HCEC 1CT (cell line): Measurements from ENCODE around the gene SLC22A2.

ENCODE experiments used
- DNase-seq: peaks from one replicate; pipeline ENCODE4 v3.0.0-alpha.2; 2017

SLC22A2 gene

GRCh38 chr6:160273196-160273595 is 14.6 kb upstream of the SLC22A2 start:
- DNase-seq = no peak

- DNase-seq = no peak
Observed at GRCh38 chr6:160272707-160273106, 14.1 kb upstream of the SLC22A2 start.

GRCh38 chr6:160270347-160270746 is 11.7 kb upstream of the SLC22A2 start:
- DNase-seq = no peak

- DNase-seq = no peak
Observed at GRCh38 chr6:160269771-160270170, 11.2 kb upstream of the SLC22A2 start.

GRCh38 chr6:160269023-160269521 is 10.5 kb upstream of the SLC22A2 start:
- DNase-seq = no peak

GRCh38 chr6:160267102-160267501 is 8.5 kb upstream of the SLC22A2 start:
- DNase-seq = no peak

- no peak for DNase-seq
Observed at GRCh38 chr6:160265869-160266476, 7.4 kb upstream of the SLC22A2 start.

GRCh38 chr6:160264061-160264612 is 5.5 kb upstream of the SLC22A2 start:
- DNase-seq = no peak

- DNase-seq = no peak
Observed at GRCh38 chr6:160263196-160263939, 4.7 kb upstream of the SLC22A2 start.

GRCh38 chr6:160261991-160262680 is 3.5 kb upstream of the SLC22A2 start:
- no peak for DNase-seq

GRCh38 chr6:160260803-160261450 is 2.3 kb upstream of the SLC22A2 start:
- no peak for DNase-seq

GRCh38 chr6:160260367-160260766 is 1.7 kb upstream of the SLC22A2 start:
- no peak for DNase-seq

GRCh38 chr6:160259598-160259997 is 977 bp upstream of the SLC22A2 start:
- DNase-seq = no peak

GRCh38 chr6:160259143-160259425 is 463 bp upstream of the SLC22A2 start:
- no peak for DNase-seq

GRCh38 chr6:160256445-160256844 is 2.2 kb downstream of the SLC22A2 start:
- DNase-seq = no peak

GRCh38 chr6:160254467-160255312 is 3.9 kb downstream of the SLC22A2 start:
- no peak for DNase-seq

- DNase-seq = no peak
Observed at GRCh38 chr6:160253714-160254113, 4.9 kb downstream of the SLC22A2 start.

- DNase-seq = no peak
Observed at GRCh38 chr6:160253292-160253691, 5.3 kb downstream of the SLC22A2 start.

GRCh38 chr6:160252073-160252813 is 6.4 kb downstream of the SLC22A2 start:
- DNase-seq = no peak

GRCh38 chr6:160249671-160250070 is 8.9 kb downstream of the SLC22A2 start:
- no peak for DNase-seq

GRCh38 chr6:160248538-160248937 is 10.1 kb downstream of the SLC22A2 start:
- peak; percentile 7 for DNase-seq

GRCh38 chr6:160247457-160247883 is 11.2 kb downstream of the SLC22A2 start:
- DNase-seq = no peak
